ENCODE data around the gene CCDC73.

- no peak for TF ChIP-seq EZH2 (IDR thresholded peaks at IDR 0.05; ENCODE audit: low read length, unreplicated experiment)
- no peak for TF ChIP-seq CTCF (conservative IDR thresholded peaks at IDR 0.05; ENCODE audit: low read depth, low read length)
Observed at GRCh38 chr11:32580967-32581366, 213.5 kb downstream of the CCDC73 start.
